WTC11 (cell line): ENCODE data around the gene AHNAK.

ENCODE experiments used
- ATF6 ChIP-seq: sonication (generic); formaldehyde crosslinking; IDR thresholded peaks from 2 replicates; pipeline ENCODE4 v1.8.1; 2023; ENCODE audit warnings: mild to moderate bottlenecking, missing genetic modification reagents
- CTCF ChIP-seq: fragments of 200-600 bp; IDR thresholded peaks from 2 replicates; pipeline ENCODE4 v1.8.0; 2022; ENCODE audit warnings: antibody characterized with exemption
- FOXP4 ChIP-seq: sonication (generic); formaldehyde crosslinking; IDR thresholded peaks from 2 replicates; pipeline ENCODE4 v1.8.0; 2022; ENCODE audit warnings: mild to moderate bottlenecking, missing genetic modification reagents
- NR3C1 ChIP-seq: sonication (generic); formaldehyde crosslinking; conservative IDR thresholded peaks from 2 replicates; pipeline ENCODE4 v1.8.1; 2023; ENCODE audit warnings: low read depth, mild to moderate bottlenecking, missing genetic modification reagents
- SP1 ChIP-seq: sonication (generic); formaldehyde crosslinking; conservative IDR thresholded peaks from 2 replicates; pipeline ENCODE4 v1.8.1; 2022; ENCODE audit warnings: missing genetic modification reagents
- ZMAT4 ChIP-seq: fragments of 250-450 bp; sonication (Bioruptor Pico); IDR thresholded peaks from 2 replicates; pipeline ENCODE4 v1.9.0; 2021; ENCODE audit warnings: mild to moderate bottlenecking
- ZNF512 ChIP-seq: sonication (generic); formaldehyde crosslinking; IDR thresholded peaks from 2 replicates; pipeline ENCODE4 v1.8.1; 2022; ENCODE audit warnings: missing genetic modification reagents, borderline replicate concordance

GRCh38 chr11:62404901-62405300 is 141.7 kb downstream of the AHNAK start:
- TF ChIP-seq FOXP4 (CRISPR knock-in tag) (no peak), CTCF (no peak), SP1 (no peak), ZMAT4 (CRISPR knock-in tag) (no peak), ATF6 (CRISPR knock-in tag) (no peak), ZNF512 (CRISPR knock-in tag) (no peak), NR3C1 (CRISPR knock-in tag) (no peak)
